GM21723 (cell line): ENCODE results near the gene GJA8.
"Not testable (repeated sequence)": the region's sequence is repeated elsewhere in the genome, so short reads cannot be mapped to it uniquely, and the experiment has no call there.

Experiments
- ATAC-seq: cut with Tn5 transposase; IDR thresholded peaks from one replicate; pipeline ENCODE4 v1.9.1; 2021; ENCODE audit warnings: mild to moderate bottlenecking, moderate library complexity; ENCODE audit not compliant: unreplicated experiment

The GJA8 gene

DNA sequence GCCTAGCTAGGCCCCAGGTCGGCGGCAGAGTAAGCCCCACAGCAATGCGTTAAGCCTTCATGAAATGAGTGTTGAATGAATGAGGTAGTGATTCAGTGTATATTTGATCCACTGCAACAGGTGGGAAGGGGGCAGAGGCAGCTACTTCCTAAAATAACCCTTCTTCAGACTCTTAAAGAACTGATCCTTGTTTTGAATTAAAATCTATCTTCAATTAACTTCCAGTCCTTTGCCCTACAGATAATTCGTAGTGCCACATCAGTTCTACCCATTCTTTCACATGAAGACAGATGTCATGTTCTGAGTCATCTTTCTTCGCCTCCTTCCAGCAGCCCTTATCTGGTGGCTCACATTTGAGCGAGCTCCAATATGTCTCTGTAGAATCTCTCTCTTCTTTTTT lies 24.6 kb downstream of the GJA8 start:
- not testable (repeated sequence) for ATAC-seq

DNA sequence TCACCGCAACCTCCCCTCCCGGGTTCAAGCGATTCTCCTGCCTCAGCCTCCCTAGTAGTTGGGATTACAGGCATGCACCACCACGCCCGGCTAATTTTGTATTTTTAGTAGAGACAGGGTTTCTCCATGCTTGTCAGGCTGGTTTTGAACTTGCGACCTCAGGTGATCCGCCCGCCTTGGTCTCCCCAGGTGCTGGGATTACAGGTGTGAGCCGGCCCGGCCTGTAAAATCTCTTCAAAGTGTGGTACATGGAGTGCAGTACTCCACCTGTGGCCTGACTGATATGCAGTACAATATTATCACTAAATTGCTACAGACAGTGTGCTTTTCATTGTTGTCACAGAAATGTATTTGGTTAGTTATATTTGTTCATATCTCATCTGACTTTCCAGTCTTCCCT lies 25.1 kb downstream of the GJA8 start:
- ATAC-seq = not testable (repeated sequence)

DNA sequence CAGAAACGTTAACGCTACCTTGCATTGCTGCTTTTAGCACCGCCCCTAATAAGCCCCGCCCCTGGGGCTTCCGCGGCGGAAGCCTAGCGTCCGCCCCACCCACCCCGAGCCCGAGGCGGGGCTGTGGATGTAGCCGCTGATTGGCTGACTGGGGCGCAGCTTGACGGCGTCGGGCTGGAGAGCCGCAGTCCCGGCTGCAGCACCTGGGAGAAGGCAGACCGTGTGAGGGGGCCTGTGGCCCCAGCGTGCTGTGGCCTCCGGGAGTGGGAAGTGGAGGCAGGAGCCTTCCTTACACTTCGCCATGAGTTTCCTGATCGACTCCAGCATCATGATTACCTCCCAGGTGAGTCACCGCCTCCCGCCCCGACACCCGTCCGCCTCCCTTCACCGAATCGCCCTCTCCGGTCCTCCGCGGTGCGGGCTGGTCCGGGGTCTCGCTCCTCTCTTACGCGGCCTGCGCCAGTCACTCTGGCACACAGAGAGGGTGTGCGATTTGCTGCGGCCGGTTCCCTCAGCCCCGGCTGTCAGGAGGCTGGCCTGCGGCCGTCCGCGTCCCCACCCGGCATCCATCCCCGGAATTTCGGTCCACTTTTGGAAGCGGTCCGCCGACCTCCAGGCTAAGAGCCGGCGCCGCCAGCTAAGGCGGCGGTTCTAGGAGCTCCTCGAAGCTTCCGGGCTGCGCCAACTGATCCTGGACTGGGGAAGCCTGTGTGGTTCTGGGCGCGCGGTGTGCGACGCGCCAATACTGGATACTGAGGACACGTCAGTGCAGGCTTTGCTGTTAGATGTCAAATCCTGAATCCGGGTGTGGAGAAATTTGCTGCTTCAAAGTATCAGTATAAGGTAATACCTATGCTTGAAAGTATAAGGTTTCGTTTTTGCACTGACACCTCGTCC lies 25.9 kb downstream of the GJA8 start, which contains the start of gene GPR89B:
TSS of gene GPR89B (plus strand) at position 185 of the 897 bp plus-strand sequence. CDS start at position 302, 117 bp downstream.
- ATAC-seq = peak; percentile 96

DNA sequence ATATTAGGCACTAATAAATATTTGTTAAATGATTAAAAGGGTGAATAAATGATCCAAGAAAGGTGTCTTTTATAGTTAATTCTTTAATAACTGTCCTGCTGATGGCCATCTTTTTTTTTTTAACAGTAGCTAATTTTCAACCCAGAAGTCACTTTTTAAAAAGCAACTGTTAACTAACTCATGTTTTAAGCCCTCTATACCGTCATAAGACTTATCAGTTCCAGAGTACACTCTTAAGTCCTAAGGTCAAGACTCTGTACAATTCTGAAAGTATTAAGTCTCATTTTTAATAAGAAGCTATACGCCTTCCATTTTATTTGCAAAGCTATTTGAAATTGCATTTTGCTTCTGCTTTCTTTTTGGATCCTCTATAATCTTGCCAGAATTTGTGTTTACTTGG lies 28.5 kb downstream of the GJA8 start:
- not testable (repeated sequence) for ATAC-seq

DNA sequence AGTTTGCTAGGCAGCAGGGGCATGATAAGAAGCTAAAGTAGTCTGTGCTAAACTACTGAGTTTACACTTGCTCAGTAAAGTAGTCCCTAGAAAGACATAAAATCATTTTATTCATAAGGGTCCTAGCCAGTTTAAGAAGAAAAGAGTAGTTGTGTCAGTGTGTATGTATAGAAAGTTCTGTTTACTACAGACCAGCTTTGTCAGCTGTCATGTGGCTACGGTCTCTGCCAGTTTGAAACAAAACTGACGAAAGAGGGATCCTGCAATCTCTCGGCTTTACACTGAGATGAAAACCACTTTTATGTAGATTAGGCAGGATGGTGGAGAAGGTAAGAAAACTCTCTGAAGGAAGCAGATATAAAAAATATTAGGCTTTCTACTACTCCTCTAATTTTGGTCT lies 32.7 kb downstream of the GJA8 start:
- ATAC-seq = not testable (repeated sequence)

DNA sequence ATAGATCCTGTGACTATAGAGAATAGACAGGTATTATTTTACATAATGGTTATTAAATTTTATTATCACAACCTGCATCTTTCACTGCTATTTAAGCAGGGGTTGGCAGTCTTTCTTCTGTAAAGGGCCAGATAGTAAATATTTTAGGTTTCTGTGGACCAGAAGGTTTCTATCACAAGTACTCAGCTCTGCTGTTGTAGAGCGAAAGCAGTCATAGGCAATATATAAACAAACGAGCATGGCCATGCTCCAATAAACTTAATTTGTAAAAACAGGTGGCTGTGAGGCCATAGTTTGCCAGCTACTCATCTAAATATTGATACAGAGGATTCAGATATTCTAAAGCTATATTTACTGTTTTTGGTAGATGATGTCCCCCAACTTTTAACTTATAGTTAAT lies 37.9 kb downstream of the GJA8 start:
- ATAC-seq = not testable (repeated sequence)

DNA sequence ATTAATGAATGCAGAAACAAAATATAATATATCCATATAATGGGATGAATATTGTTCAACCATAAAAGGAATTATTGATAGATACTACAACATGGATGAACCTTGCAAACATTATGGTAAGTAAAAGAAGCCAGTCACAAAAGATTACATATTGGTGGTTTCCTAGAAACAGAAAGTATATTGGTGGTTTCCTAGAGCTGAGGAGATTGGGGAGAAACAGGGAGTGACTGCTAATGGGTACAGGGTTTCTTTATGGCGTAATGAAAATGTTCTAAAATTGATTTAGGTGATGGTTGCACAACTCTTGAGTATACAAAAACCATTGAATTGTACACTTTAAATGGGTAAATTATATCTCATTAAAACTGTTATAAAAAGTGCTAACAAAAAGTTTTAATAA lies 40.0 kb downstream of the GJA8 start:
- not testable (repeated sequence) for ATAC-seq

DNA sequence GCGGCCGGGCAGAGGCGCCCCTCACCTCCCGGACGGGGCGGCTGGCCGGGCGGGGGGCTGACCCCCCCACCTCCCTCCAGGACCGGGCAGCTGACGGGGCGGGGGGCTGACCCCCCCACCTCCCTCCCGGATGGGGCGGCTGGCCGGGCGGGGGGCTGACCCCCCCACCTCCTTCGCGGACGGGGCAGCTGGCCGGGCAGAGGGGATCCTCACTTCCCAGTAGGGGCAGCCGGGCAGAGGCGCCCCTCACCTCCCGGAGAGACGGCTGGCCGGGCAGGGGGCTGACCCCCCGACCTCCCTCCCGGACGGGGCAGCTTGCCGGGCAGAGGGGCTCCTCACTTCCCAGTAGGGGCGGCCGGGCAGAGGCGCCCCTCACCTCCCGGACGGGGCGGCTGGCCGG lies 46.9 kb downstream of the GJA8 start:
- not testable (repeated sequence) for ATAC-seq
